GM19328 (cell line): ENCODE results near the gene NOC2L.
"Not testable (repeated sequence)": the region's sequence is repeated elsewhere in the genome, so short reads cannot be mapped to it uniquely, and the experiment has no call there.

Experiments
- ATAC-seq: cut with Tn5 transposase; IDR thresholded peaks from one replicate; pipeline ENCODE4 v1.9.1; 2021; ENCODE audit warnings: mild to moderate bottlenecking, moderate library complexity; ENCODE audit not compliant: unreplicated experiment

NOC2L gene

GRCh38 chr1:994546-994945, 35.5 kb upstream of the NOC2L start:
- not testable (repeated sequence) for ATAC-seq

DNA sequence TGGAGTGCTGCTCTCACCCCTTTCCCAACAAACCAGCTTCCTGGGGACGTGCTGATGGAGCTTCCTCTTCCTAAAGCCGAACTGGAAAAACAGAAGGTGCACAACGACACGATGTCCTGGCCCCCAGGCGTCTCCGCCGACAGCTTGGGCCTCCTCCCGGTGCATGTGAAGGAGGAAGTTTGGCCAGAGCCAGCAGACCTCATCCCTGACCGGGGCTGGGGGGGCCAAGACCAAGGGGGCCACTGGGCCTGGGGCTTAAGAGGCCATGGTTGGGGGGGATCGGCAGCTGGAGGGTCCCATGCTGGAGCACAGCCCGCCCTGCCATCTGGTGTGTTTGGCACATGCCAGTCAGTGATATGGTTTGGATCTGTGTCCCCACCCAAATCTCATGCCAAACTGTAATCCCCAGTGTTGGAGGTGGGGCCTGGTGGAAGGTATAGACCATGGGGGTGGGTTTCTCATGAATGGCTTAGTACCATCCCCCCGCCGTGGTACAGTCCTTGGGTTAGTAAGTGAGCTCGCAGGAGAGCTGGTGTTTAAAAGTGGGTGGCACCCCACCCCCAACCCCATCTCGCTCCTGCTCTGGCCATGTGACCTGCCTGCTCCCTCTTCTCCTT, 34.4 kb upstream of the NOC2L start:
- no peak for ATAC-seq

DNA sequence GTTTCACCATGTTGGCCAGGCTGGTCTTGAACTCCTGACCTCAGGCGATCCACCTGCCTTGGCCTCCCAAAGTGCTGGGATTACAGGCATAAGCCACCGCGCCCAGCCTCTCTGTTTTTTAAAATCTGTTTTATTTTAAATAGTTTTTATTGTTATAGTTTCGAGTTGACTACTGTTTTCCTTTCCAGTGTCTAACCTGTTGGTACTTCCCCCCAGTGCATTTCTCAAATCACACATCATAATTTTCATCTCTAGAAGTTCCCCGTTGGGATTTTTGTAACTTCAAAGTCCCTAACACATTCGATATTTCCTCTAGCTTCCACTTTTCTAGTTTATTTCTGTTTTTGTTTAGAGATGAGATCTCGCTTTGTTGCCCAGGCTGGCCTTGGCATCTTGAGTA, 33.3 kb upstream of the NOC2L start:
- ATAC-seq: no peak

DNA sequence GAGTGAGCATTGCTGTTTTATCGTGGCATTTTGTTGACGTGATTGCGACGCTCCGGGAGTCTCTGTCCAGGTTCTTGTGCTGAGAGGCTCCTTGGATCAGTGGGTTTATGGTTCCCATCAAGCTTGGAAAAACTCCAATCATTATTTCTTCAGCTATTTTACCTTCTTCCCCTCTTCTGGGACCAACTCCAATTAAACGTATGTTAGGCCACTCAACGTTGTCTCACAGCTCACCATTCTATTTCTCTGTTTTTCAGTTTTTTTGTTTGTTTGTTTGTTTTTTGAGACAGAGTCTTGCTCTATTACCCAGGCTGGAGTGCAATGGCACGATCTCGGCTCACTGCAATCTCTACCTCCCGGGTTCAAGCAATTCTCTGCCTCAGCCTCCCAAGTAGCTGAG, 32.8 kb upstream of the NOC2L start:
- no peak for ATAC-seq

DNA sequence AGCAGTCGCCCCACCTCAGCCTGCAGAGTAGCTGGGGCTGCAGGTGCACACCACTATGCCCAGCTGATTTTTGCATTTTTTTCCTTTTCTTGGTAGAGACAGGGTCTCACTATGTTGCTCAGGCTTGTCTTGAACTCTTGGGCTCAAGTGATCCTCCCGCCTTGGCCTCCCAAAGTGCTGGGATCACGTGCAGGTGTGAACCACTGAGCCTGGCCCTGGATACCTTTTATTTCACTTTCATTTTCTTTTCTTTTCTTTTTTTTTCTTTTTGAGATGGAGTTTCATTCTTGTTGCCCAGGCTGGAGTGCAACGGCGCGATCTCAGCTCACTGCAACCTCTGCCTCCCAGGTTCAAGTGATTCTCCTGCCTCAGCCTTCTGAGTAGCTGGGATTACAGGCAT, 32.2 kb upstream of the NOC2L start:
- not testable (repeated sequence) for ATAC-seq

GRCh38 chr1:988061-988460, 29.0 kb upstream of the NOC2L start:
- not testable (repeated sequence) for ATAC-seq

- no peak for ATAC-seq
These were observed 26.1 kb upstream of the NOC2L start for GRCh38 chr1:985126-985525.

- ATAC-seq: no peak
These were observed 25.4 kb upstream of the NOC2L start for GRCh38 chr1:984476-984814.

DNA sequence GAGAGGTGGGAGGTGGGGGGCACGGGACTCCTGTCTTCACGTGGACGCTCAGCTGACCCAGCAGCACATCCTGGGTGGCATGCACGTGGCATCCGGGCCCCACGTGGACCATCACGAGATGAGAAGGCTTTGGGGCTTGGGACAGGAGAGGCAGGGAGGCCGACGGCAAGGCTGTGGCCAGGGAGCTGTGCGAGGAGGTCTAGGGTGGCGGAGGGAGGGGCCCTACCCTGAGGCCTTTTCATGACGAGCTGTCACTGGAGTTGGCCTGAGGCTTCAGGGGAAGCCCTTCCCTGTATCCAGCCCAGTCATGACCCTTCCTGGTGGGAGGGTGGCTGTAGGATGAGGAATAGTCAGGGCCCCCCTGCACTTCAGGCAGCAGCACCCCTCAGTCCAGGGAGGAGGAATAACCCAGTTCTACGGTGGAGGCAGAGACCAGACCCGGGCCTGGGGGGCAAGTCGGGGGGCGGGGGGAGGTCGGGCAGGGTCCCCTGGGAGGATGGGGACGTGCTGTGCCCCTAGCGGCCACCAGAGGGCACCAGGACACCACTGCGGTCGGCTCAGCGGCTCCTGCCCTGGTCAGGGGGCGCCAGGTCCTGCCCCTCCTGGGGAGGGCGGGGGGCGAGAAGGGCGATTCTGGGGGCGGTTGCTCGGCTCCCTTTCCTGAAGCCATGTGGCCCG, 24.9 kb upstream of the NOC2L start:
- ATAC-seq: no peak

DNA sequence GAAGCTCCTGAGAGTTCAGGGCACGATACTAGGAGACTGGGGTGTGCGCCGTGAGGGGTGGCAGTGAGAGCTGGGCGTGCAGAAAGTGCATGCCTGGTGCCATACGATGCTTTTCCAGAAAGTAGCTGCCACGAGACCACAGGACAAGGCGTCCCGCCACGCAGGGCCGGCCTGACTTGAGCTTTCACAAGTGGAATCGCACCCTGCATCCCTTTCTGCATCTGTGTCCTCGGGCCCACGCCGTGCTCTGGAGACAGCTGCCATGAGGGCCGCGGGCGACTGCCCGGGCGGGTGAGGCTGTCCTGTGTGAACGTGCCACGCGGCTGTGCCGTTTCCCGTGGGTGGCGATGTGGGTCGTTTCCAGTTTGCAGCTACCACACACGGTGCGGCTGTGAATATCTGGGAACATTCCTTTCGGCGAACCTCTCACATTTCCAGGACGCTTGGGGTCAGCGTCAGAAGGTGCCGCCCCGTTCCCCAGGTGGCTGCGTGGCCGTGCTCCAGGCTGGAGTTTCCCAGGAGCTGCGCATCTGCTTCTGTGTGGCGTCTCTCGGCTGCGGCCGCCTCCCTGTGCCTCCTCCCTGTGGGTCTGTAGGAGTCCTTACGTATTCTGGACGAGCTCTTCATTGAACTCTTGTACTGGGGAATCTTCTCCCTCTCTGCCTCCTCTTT, 23.8 kb upstream of the NOC2L start:
- ATAC-seq: no peak

DNA sequence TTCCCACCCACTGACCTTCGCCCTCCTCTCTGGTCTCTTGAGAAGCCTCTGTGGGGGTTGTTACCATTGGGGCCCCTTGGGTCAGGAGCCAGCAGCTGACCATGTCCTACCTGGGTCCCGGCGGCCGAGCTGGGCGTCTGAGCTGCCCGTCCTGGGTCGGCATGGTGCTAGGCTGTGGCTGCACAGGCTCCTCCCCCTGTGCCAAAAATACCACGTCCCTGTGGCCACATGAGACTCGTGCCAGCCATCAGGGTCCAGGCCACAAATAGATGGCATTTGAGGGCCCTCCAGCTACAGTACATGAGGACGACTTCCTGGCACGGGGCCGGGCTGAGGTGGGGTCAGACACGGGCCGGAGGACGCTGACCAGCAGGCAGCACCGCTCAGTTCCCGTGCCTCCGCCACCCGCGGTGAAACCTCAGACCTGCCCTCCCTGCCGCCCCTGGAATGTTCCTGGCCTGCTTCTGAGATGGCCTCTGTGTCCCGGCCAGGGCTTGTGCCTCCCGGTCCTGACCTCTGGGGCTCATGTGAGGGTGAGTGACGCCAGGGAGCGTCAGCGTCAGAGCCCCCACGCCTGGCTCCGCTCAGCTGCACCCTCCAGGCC, 23.0 kb upstream of the NOC2L start, which contains the start of gene PERM1:
Gene PERM1 (minus strand): TSS at position 139 of the 604 bp plus-strand sequence. CDS start 1,064 bp downstream, outside the sequence.
- no peak for ATAC-seq

GRCh38 chr1:981491-981954, 22.5 kb upstream of the NOC2L start:
- no peak for ATAC-seq

DNA sequence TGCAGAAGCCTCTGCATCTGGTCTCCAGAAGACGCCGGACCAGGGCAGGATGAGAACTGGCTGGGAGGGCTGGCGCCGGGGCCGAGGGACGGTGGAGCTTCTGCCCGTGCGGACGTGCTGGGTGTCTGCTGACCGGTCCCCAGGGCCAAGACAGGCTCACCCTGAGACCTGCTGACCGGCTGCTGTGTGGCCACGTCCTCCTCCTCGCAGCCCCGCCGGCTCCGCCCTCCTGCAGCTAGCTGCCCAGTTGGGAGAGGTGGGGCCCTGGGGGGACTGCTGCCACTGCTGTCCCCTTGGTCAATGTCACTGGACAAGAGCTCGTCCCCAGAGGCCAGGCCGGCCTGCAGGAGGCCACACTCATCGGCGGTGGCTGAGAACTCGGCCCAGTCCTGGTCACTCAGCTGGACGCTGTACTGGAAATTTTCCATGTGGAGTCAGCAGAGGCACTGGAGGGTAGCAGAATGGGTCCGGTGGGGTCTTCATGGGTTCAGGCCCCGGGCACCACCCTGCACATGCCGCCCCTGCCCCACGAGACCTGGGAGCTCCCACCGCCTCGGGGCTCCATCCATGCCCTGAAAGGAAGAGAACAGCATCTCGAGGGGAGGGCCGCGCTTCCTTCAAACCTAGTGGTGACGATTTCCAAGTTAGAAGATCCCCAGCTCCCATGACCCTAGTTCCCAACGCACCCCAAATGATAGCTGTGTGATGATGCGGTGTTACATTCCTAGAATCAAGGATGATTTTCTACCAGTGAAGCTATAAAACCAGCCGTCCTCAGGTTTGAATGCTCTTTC, 21.7 kb upstream of the NOC2L start:
- no peak for ATAC-seq

- ATAC-seq: no peak
These were observed 21.1 kb upstream of the NOC2L start for GRCh38 chr1:980137-980571.

- ATAC-seq: no peak
These were observed 20.7 kb upstream of the NOC2L start for GRCh38 chr1:979744-980072.

GRCh38 chr1:978835-979743, 20.0 kb upstream of the NOC2L start:
- no peak for ATAC-seq

DNA sequence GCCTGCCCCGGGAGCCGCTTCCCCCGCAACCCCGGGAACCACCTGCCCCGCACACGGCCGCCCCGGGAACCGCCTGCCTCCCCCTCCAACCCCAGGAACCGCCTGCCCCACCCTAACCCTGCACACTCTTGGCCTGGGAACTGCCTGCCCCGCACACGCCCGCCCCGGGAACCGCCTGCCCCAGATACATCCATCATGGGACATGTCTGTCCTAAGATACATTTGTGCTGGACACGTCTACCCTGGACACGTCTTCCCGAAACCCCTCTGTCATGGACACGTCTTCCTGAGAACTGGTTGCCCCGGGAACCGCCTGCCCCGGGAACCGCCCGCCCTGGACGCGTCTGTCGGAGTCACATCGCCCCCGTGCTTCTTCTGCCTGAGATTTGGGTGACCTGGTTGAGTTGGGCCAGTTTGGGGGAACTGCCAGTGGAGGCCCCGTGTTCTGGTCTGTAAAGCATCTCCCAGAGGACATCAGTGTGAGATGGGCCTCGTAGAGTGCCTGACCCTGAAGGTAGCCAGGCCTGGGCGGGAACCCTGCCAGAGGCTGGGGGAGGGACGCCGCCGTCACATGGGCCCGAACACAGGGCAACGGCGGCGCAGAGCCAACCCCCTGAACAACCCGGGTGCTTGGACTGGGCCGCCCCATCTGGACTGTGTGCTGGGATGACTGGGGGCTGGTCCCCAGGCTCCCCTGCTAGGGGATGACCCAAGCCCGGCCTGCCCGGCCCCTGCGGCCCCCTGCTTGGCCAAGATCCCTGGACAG, 19.2 kb upstream of the NOC2L start:
- ATAC-seq: no peak

DNA sequence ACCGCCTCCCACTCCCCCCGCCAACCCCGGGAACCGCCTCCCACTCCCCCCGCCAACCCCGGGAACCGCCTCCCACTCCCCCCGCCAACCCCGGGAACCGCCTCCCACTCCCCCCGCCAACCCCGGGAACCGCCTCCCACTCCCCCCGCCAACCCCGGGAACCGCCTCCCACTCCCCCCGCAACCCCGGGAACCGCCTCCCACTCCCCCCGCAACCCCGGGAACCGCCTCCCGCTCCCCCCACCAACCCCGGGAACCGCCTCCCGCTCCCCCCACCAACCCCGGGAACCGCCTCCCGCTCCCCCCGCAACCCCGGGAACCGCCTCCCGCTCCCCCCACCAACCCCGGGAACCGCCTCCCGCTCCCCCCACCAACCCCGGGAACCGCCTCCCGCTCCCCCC, 17.7 kb upstream of the NOC2L start:
- ATAC-seq: not testable (repeated sequence)
